ENCODE results near the gene TRPV6.

TRPV6 gene

DNA sequence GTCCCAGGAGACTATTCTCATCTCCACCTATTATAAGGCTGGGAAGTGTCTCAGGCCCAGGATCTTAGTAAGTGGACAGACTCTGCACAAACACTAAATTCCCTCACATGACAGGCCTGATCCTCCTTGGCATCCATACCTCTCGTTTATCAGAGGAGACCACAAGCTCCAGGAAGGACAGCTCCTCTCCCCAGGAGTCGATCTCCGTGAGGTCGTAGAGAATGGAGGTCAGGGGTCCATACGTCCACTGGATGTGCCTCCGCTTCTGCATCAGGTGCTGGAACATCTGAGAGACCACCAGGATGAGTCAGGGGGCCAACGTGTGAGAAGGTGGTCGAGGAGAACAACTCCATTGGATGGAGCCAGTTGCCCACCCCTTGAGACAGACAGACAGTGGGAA, 42.4 kb upstream of the TRPV6 start:
- Histone ChIP-seq H3K4me3 (ENCODE audit: insufficient read depth, low read length, poor library complexity, severe bottlenecking) (no peak overlapping the region), H2AFZ (ENCODE audit: low read depth, low read length, severe bottlenecking) (no peak overlapping the region), H3K4me2 (ENCODE audit: low read depth, low read length, poor library complexity, severe bottlenecking) (no peak overlapping the region), H4K20me1 (ENCODE audit: low read depth, low read length) (no peaks in the 10 kb centered on the region), H3F3A (ENCODE audit: insufficient read depth) (no peaks in the 10 kb centered on the region), H3K9ac (ENCODE audit: low read length) (no peak overlapping the region), H3K9me2 (replicated peaks; ENCODE audit: insufficient read depth, low read length) (no peaks in the 10 kb centered on the region), H3K27me3 (ENCODE audit: low read length) (no peaks in the 10 kb centered on the region), H3K36me3 (ENCODE audit: low read length) (no peaks in the 10 kb centered on the region), H3K9me3 (ENCODE audit: insufficient read depth, low read length) (no peaks in the 10 kb centered on the region), H3K27ac (ENCODE audit: low read depth, low read length) (no peak overlapping the region), H3K79me2 (ENCODE audit: insufficient read depth, low read length) (no peaks in the 10 kb centered on the region)
- no peak for TF ChIP-seq CTCF (IDR thresholded peaks at IDR 0.05; ENCODE audit: insufficient read depth, low read length, poor library complexity, severe bottlenecking)
- TF ChIP-seq EZH2phosphoT487 (conservative IDR thresholded peaks at IDR 0.05; ENCODE audit: low read length): no peak

- H3K4me2 ChIP-seq (ENCODE audit: low read depth, low read length, poor library complexity, severe bottlenecking): no peak overlapping the region
These were observed 41.7 kb upstream of the TRPV6 start for GRCh38 chr7:142927085-142927745.

DNA sequence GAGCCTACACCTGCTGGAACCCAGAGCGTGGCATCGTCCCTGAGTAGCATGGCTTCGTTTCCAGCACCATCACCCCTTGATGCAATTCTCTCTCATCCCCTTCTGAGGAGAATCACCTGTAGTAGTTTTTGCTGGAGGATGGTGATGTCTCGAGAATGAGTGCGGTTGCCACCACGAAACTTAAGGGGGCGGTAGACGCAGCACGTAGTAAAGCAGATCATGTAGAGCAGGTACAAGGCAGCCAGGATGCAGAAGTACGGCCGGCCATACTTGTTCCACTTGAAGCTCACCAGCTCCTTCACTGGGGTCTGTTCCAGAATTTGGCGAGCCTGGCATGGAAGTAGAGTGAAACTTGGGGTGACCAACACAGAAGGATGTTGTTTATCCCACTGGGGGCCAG, 39.9 kb upstream of the TRPV6 start:
- Histone ChIP-seq H3K9me2 (replicated peaks; ENCODE audit: insufficient read depth, low read length) (no peaks in the 10 kb centered on the region), H3K9me3 (ENCODE audit: insufficient read depth, low read length) (no peaks in the 10 kb centered on the region), H3K27ac (ENCODE audit: low read depth, low read length) (no peak overlapping the region), H3K4me3 (ENCODE audit: insufficient read depth, low read length, poor library complexity, severe bottlenecking) (no peak overlapping the region), H2AFZ (ENCODE audit: low read depth, low read length, severe bottlenecking) (no peak overlapping the region), H3F3A (ENCODE audit: insufficient read depth) (no peaks in the 10 kb centered on the region), H3K36me3 (ENCODE audit: low read length) (no peaks in the 10 kb centered on the region), H3K9ac (ENCODE audit: low read length) (no peak overlapping the region), H3K79me2 (ENCODE audit: insufficient read depth, low read length) (no peaks in the 10 kb centered on the region), H4K20me1 (ENCODE audit: low read depth, low read length) (no peaks in the 10 kb centered on the region), H3K4me2 (ENCODE audit: low read depth, low read length, poor library complexity, severe bottlenecking) (no peak overlapping the region), H3K27me3 (ENCODE audit: low read length) (no peaks in the 10 kb centered on the region)
- TF ChIP-seq CTCF (IDR thresholded peaks at IDR 0.05; ENCODE audit: insufficient read depth, low read length, poor library complexity, severe bottlenecking) (no peak), EZH2phosphoT487 (conservative IDR thresholded peaks at IDR 0.05; ENCODE audit: low read length) (no peak)

More at GRCh38 chr7:142927085-142927745, 41.7 kb upstream of the TRPV6 start:
- no peak overlapping the region for H2AFZ ChIP-seq (ENCODE audit: low read depth, low read length, severe bottlenecking)
- H3K27ac ChIP-seq (ENCODE audit: low read depth, low read length): no peak overlapping the region
- H3K9me2 ChIP-seq (replicated peaks; ENCODE audit: insufficient read depth, low read length): no peaks in the 10 kb centered on the region
- H3K36me3 ChIP-seq (ENCODE audit: low read length): no peaks in the 10 kb centered on the region
- no peaks in the 10 kb centered on the region for H3F3A ChIP-seq (ENCODE audit: insufficient read depth)
- H3K9me3 ChIP-seq (ENCODE audit: insufficient read depth, low read length): no peaks in the 10 kb centered on the region
- no peak overlapping the region for H3K4me3 ChIP-seq (ENCODE audit: insufficient read depth, low read length, poor library complexity, severe bottlenecking)
- H3K27me3 ChIP-seq (ENCODE audit: low read length): no peaks in the 10 kb centered on the region
- no peak overlapping the region for H3K9ac ChIP-seq (ENCODE audit: low read length)
- no peaks in the 10 kb centered on the region for H3K79me2 ChIP-seq (ENCODE audit: insufficient read depth, low read length)
- TF ChIP-seq CTCF (IDR thresholded peaks at IDR 0.05; ENCODE audit: insufficient read depth, low read length, poor library complexity, severe bottlenecking) (no peak), EZH2phosphoT487 (conservative IDR thresholded peaks at IDR 0.05; ENCODE audit: low read length) (no peak)
- no peaks in the 10 kb centered on the region for H4K20me1 ChIP-seq (ENCODE audit: low read depth, low read length)
